ENCODE measurements around the gene GABPB1.
A peak's percentile ranks its signal among the peaks of the same experiment; 100 is the strongest.

The GABPB1 gene

GRCh38 chr15:50277370-50277769 is 77.6 kb downstream of the GABPB1 start:
- DNase-seq: peak; percentile 31 to 82

- no peak for DNase-seq
Observed at GRCh38 chr15:50275908-50276307, 79.1 kb downstream of the GABPB1 start.

- no peak for DNase-seq
Observed at GRCh38 chr15:50275091-50275490, 79.9 kb downstream of the GABPB1 start.

- DNase-seq: no peak
Observed at GRCh38 chr15:50267577-50267976, 87.4 kb downstream of the GABPB1 start.

- no peak for DNase-seq
Observed at GRCh38 chr15:50265620-50266019, 89.4 kb downstream of the GABPB1 start, which contains the start of gene HDC. TSS of gene HDC (minus strand) at chr15:50265726. CDS start at chr15:50265623, 103 bp downstream.

- no peak for DNase-seq
Observed at GRCh38 chr15:50262533-50262932, 92.5 kb downstream of the GABPB1 start.

- DNase-seq: no peak
Observed at GRCh38 chr15:50261981-50262380, 93.0 kb downstream of the GABPB1 start.

- DNase-seq: no peak
Observed at GRCh38 chr15:50260969-50261496, 94.0 kb downstream of the GABPB1 start.

GRCh38 chr15:50259276-50259675 is 95.7 kb downstream of the GABPB1 start:
- no peak for DNase-seq

- peak; percentile 70 to 83 for DNase-seq
Observed at GRCh38 chr15:50257924-50258323, 97.1 kb downstream of the GABPB1 start.

GRCh38 chr15:50257332-50257731 is 97.7 kb downstream of the GABPB1 start:
- no peak for DNase-seq

- DNase-seq: no peak
Observed at GRCh38 chr15:50256188-50257041, 98.6 kb downstream of the GABPB1 start.

GRCh38 chr15:50252556-50252955 is 102.4 kb downstream of the GABPB1 start:
- DNase-seq: no peak

- DNase-seq: no peak
Observed at GRCh38 chr15:50251638-50252182, 103.3 kb downstream of the GABPB1 start.

GRCh38 chr15:50250760-50251394 is 104.1 kb downstream of the GABPB1 start:
- DNase-seq: no peak

- no peak for DNase-seq
Observed at GRCh38 chr15:50249704-50250103, 105.3 kb downstream of the GABPB1 start.

- DNase-seq: no peak
Observed at GRCh38 chr15:50248994-50249582, 105.9 kb downstream of the GABPB1 start.

GRCh38 chr15:50247819-50248655 is 107.0 kb downstream of the GABPB1 start:
- peak; percentile 49 for DNase-seq

- peak; percentile 64 to 78 for DNase-seq
Observed at GRCh38 chr15:50246631-50247030, 108.4 kb downstream of the GABPB1 start.

- DNase-seq: no peak
Observed at GRCh38 chr15:50244959-50245624, 109.9 kb downstream of the GABPB1 start.

GRCh38 chr15:50244153-50244552 is 110.8 kb downstream of the GABPB1 start:
- DNase-seq: no peak
